ENCODE results near the gene MRNIP.

DNA sequence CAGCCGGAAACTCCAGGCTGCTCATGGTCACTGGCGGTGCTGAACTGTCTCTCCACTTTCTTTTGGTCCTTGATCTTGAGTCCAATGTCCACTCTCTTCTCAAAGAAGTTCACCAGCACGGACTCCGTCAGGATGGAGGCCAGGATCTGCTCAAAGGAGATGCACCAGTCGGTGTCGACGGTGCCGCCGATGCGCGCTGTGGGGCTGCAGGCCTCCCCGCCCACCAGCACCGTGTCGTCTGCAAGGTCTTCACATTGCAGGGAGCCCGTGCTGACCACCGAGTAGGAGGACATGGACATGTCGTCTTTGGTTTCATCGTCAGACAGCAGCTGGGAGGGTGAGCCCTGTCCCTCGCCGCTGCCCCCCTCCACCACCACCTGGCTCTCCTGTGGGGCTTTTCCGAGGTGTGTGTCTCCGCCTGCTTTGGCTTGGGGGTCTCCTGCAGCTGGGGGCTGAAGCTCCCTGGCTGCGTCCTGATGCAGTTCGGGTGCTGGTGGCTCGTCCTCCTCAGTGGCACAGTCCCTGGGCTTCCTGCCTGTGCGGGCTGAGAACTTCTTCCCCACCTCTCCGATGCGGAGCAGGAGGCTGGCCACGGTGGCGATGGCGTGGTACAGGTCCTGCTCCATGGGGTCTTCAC is 5.0 kb upstream of the MRNIP start:
- TF ChIP-seq, protein P1, sequence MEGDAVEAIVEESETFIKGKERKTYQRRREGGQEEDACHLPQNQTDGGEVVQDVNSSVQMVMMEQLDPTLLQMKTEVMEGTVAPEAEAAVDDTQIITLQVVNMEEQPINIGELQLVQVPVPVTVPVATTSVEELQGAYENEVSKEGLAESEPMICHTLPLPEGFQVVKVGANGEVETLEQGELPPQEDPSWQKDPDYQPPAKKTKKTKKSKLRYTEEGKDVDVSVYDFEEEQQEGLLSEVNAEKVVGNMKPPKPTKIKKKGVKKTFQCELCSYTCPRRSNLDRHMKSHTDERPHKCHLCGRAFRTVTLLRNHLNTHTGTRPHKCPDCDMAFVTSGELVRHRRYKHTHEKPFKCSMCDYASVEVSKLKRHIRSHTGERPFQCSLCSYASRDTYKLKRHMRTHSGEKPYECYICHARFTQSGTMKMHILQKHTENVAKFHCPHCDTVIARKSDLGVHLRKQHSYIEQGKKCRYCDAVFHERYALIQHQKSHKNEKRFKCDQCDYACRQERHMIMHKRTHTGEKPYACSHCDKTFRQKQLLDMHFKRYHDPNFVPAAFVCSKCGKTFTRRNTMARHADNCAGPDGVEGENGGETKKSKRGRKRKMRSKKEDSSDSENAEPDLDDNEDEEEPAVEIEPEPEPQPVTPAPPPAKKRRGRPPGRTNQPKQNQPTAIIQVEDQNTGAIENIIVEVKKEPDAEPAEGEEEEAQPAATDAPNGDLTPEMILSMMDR (IDR thresholded peaks at IDR 0.05) = no peak
- no peak for TF ChIP-seq POLR2AphosphoS5 (IDR thresholded peaks at IDR 0.05)
- TF ChIP-seq POLR2A (IDR thresholded peaks at IDR 0.05) = no peak
- TF ChIP-seq EP300 (IDR thresholded peaks at IDR 0.05) = no peak
